Measurements from ENCODE around the gene MKKS.
"Not testable (repeated sequence)": the region's sequence is repeated elsewhere in the genome, so short reads cannot be mapped to it uniquely, and the experiment has no call there.

MKKS gene

DNA sequence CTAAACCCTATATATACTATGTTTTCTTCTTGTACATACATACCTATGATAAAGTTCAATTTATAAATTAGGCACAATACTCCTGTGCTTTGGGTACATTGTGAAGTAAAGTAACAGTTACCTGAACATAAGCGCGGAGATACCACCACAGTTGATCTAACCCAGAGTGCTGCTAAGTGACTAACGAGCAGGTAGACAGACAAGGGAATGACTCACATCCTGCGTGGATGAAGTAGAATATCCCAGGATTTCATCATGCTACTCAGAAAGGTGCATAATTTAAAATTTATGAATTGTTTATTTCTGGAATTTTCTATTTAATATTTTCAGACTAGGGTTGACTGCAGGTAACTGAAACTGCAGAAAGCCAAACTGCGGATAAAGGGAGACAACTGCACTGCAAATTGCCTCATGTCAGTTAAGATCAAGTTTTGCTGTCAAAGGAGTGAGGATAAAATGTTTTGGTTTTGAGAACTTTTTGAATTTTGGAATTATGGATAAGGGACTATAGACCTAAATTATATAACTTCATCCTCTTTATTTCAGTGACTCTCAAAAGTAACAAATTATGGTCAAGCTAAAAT lies 14.4 kb downstream of the MKKS start:
- H3K4me3 ChIP-seq (ENCODE audit: low read length): no peak overlapping the region
- DNase-seq (ENCODE audit: low read depth): peak; percentile 91

GRCh38 chr20:10417218-10417617 lies 16.8 kb downstream of the MKKS start:
- not testable (repeated sequence) for DNase-seq (ENCODE audit: low read depth); H3K4me3 ChIP-seq (ENCODE audit: low read length)

More for the DNA sequence above, 14.4 kb downstream of the MKKS start:
- no peak for TF ChIP-seq CTCF (IDR thresholded peaks at IDR 0.05; ENCODE audit: insufficient read depth, low read depth, low read length, missing control alignments)

DNA sequence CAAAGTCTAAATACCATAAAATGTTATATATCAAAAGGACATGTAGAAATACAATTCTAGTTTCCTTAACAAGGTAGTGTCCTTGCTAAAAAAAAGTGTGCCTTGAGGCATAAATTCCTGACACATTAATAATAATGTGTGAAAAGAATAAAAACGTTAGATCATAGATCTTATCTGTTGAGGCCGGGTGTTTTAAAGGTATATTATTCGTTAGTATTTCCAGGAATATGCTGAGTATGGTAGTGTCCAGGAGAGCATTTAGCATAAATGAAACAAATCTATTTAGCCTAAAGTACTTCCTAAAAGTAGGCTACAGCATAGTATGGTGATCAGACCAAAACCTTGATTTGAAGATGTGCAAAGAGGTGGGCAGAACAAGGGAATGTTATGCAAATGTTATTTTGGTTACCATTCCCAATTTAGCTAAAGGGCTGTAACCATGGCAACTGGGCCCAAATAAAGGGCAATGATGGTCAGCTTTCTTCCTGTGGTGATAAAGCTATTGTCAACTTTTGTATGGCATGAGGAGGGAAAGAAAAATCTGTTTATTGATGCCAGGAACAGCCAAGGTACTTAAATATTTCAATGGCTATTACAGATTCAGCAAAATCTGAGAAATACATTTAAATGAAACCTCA lies 18.9 kb downstream of the MKKS start:
- DNase-seq (ENCODE audit: low read depth): peak; percentile 65
- no peak for TF ChIP-seq CTCF (IDR thresholded peaks at IDR 0.05; ENCODE audit: insufficient read depth, low read depth, low read length, missing control alignments)
- no peak overlapping the region for H3K4me3 ChIP-seq (ENCODE audit: low read length)

- no peak for DNase-seq (ENCODE audit: low read depth)
- peak; percentile 11 for TF ChIP-seq CTCF (IDR thresholded peaks at IDR 0.05; ENCODE audit: insufficient read depth, low read depth, low read length, missing control alignments)
These were observed 21.2 kb downstream of the MKKS start for GRCh38 chr20:10412591-10413408.

DNA sequence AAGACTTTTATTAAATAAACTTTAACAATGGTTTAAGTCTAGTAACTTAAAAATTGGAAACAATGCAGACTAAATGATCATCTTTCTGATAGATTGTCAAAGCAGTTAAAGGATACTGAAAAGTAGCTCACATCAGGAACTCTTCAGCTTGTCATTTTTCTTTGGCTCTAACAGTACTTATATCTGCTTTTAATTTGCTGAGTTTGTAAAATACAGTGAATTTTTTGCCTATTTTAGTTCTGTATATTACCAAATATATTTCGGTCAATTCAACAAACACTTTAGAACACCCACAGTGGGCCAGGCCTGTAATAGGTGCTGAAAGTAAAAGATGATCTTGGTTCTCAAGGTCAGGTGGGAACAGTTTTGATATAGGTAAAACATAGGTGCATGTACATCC lies 22.3 kb downstream of the MKKS start:
- no peak for DNase-seq (ENCODE audit: low read depth)
- no peak for TF ChIP-seq CTCF (IDR thresholded peaks at IDR 0.05; ENCODE audit: insufficient read depth, low read depth, low read length, missing control alignments)
- H3K4me3 ChIP-seq (ENCODE audit: low read length): no peak overlapping the region

More at GRCh38 chr20:10412591-10413408, 21.2 kb downstream of the MKKS start:
- H3K4me3 ChIP-seq (ENCODE audit: low read length): no peak overlapping the region

- no peak for DNase-seq (ENCODE audit: low read depth)
- no peak for TF ChIP-seq CTCF (IDR thresholded peaks at IDR 0.05; ENCODE audit: insufficient read depth, low read depth, low read length, missing control alignments)
- H3K4me3 ChIP-seq (ENCODE audit: low read length): no peak overlapping the region
These were observed 25.8 kb downstream of the MKKS start for GRCh38 chr20:10408108-10408813.
